Measurements from ENCODE around the gene INTS14.
A peak's percentile ranks its signal among the peaks of the same experiment; 100 is the strongest.
"Not testable (repeated sequence)": the region's sequence is repeated elsewhere in the genome, so short reads cannot be mapped to it uniquely, and the experiment has no call there.

The INTS14 gene

GRCh38 chr15:65630760-65631159 is 19.8 kb upstream of the INTS14 start:
- DNase-seq (ENCODE audit: low spot score), result no peak

- DNase-seq (ENCODE audit: low spot score), result no peak
Measured at GRCh38 chr15:65629548-65629947, 18.6 kb upstream of the INTS14 start.

GRCh38 chr15:65626856-65627255 is 15.9 kb upstream of the INTS14 start:
- DNase-seq (ENCODE audit: low spot score), result no peak

GRCh38 chr15:65623103-65623502 is 12.2 kb upstream of the INTS14 start:
- DNase-seq (ENCODE audit: low spot score), result no peak

- no peak for DNase-seq (ENCODE audit: low spot score)
Measured at GRCh38 chr15:65621638-65622037, 10.7 kb upstream of the INTS14 start, which contains the start of gene SLC24A1. SLC24A1 (plus strand) TSS chr15:65621938; CDS start chr15:65624081, 2,143 bp downstream.

- no peak for DNase-seq (ENCODE audit: low spot score)
Measured at GRCh38 chr15:65620833-65621232, 9.9 kb upstream of the INTS14 start.

- no peak for DNase-seq (ENCODE audit: low spot score)
Measured at GRCh38 chr15:65619626-65620290, 8.8 kb upstream of the INTS14 start.

- no peak for DNase-seq (ENCODE audit: low spot score)
Measured at GRCh38 chr15:65618560-65619109, 7.7 kb upstream of the INTS14 start.

GRCh38 chr15:65615887-65616286 is 5.0 kb upstream of the INTS14 start:
- not testable (repeated sequence) for DNase-seq (ENCODE audit: low spot score)

GRCh38 chr15:65612949-65613744 is 2.2 kb upstream of the INTS14 start:
- no peak for DNase-seq (ENCODE audit: low spot score)

- no peak for DNase-seq (ENCODE audit: low spot score)
Measured at GRCh38 chr15:65612616-65612946, 1.6 kb upstream of the INTS14 start.

GRCh38 chr15:65611888-65612615 is 1.1 kb upstream of the INTS14 start:
- DNase-seq (ENCODE audit: low spot score), result no peak

GRCh38 chr15:65603559-65603958 is 7.4 kb downstream of the INTS14 start:
- DNase-seq (ENCODE audit: low spot score), result no peak

- DNase-seq (ENCODE audit: low spot score), result no peak
Measured at GRCh38 chr15:65603134-65603533, 7.8 kb downstream of the INTS14 start.

- DNase-seq (ENCODE audit: low spot score), result no peak
Measured at GRCh38 chr15:65599677-65600076, 11.3 kb downstream of the INTS14 start.

GRCh38 chr15:65598468-65598867 is 12.5 kb downstream of the INTS14 start:
- no peak for DNase-seq (ENCODE audit: low spot score)

GRCh38 chr15:65595960-65596359 is 15.0 kb downstream of the INTS14 start:
- DNase-seq (ENCODE audit: low spot score), result peak; percentile 92

GRCh38 chr15:65587094-65587493 is 23.8 kb downstream of the INTS14 start:
- DNase-seq (ENCODE audit: low spot score), result no peak

- no peak for DNase-seq (ENCODE audit: low spot score)
Measured at GRCh38 chr15:65584241-65584640, 26.7 kb downstream of the INTS14 start.

GRCh38 chr15:65583701-65584100 is 27.2 kb downstream of the INTS14 start:
- DNase-seq (ENCODE audit: low spot score), result peak; percentile 37

GRCh38 chr15:65580287-65580686 is 30.6 kb downstream of the INTS14 start:
- DNase-seq (ENCODE audit: low spot score), result no peak

- no peak for DNase-seq (ENCODE audit: low spot score)
Measured at GRCh38 chr15:65579762-65580161, 31.2 kb downstream of the INTS14 start.

All from pons (tissue), 1 donor.